Right lobe of liver (tissue), 6 donors: ENCODE data around the gene ALDH3A2. TPM values are rescaled to one million over a fixed set of nuclear protein-coding genes. Genes with fewer than 3 reads are reported as not detected.
"Not testable (repeated sequence)": the region's sequence is repeated elsewhere in the genome, so short reads cannot be mapped to it uniquely, and the experiment has no call there.

Source experiments
- ATAC-seq, 4 donors: fragments of 200-7000 bp; cut with Tn5 transposase; one replicate each; pipeline ENCODE4 v1.9.1; 2020; ENCODE audit warnings: mild to moderate bottlenecking in 4 of 4, moderate library complexity in 4 of 4
- DNase-seq, 3 donors: peaks; one replicate each; pipeline ENCODE4 v3.0.0-alpha.2; 2020
- H3K27ac ChIP-seq, 3 donors: fragments of 200-600 bp; one replicate each; pipeline ENCODE4 v1.8.0; 2022
- H3K27me3 ChIP-seq, 2 donors: fragments of 200-600 bp; one replicate each; pipeline ENCODE4 v1.8.0; 2022
- H3K36me3 ChIP-seq, 4 donors: fragments of 200-600 bp; sonication (generic) in 1 of 4; one replicate each; pipeline versions ENCODE4 v1.5.1 to v1.8.0; 2017 to 2022; ENCODE audit warnings: control low read depth in 1 of 4
- H3K4me1 ChIP-seq, 4 donors: fragments of 200-600 bp; sonication (generic) in 1 of 4; one replicate each; pipeline versions ENCODE4 v1.5.1 to v1.8.0; 2017 to 2022; ENCODE audit warnings: control low read depth in 1 of 4
- H3K4me3 ChIP-seq, 3 donors: fragments of 200-600 bp; one replicate each; pipeline ENCODE4 v1.8.0; 2022
- H3K9me3 ChIP-seq, 4 donors: fragments of 200-600 bp; sonication (generic) in 1 of 4; one replicate each; pipeline versions ENCODE4 v1.5.1 to v1.8.0; 2017 to 2022; ENCODE audit warnings: control low read depth in 1 of 4
- POLR2A ChIP-seq: fragments of 450-650 bp; IDR thresholded peaks from one replicate; pipeline ENCODE4 v1.6.1; 2017; ENCODE audit warnings: antibody characterized with exemption, mild to moderate bottlenecking
- WGBS: methylation state at CpG from one replicate; pipeline ENCODE4 v1.1.6; 2018; ENCODE audit warnings: low coverage, low lambda C conversion rate; ENCODE audit not compliant: insufficient coverage; ENCODE audit errors: missing lambda C conversion rate; 5-methylcytosine and 5-hydroxymethylcytosine counted together
- intact Hi-C, 2 donors: fragments of 100-400 bp; cut with DNase I; formaldehyde crosslinking; loops; one replicate each; pipeline versions ENCODE4 v1.11.2 to v1.14.1; 2022
- total RNA-seq, 6 experiments: library from RNA; depleted of rRNA in 2 of 6; stranded (reverse); fragments of >200 nt in 2 of 6; fragmentation: NEBNext Ultra II Directional in 3 of 6; extraction: Animal tissue kit (Norgen Biotek cat#: 25700) in 3 of 6; gene quantifications; one replicate each; pipeline versions ENCODE4 v1.1.0 to v1.2.4, GENCODE V29; 2016 to 2023
- TF ChIP-seq, protein P1 (sequence below), 4 donors: fragments of 200-600 bp in 3 of 4; fragments of 450-650 bp in 1 of 4; IDR thresholded peaks; one replicate each; pipeline versions ENCODE4 v1.5.1 to v1.8.0; 2016 to 2022; ENCODE audit warnings: antibody characterized with exemption in 4 of 4, mild to moderate bottlenecking in 2 of 4
- donor health status: DM: no; HTN: yes; CAD: no.
- donor health status: DM: no; HTN: no; CAD: no.
- donor health status: DM: no; HTN: no; CAD: no.
- donor health status: DM: no; HTN: yes; CAD: no.
- donor health status: DM: no; HTN: yes; CAD: no.

Gene ALDH3A2
- total RNA-seq, 6 experiments from 2014 or later, result 102 to 264 (median 182) TPM

DNA sequence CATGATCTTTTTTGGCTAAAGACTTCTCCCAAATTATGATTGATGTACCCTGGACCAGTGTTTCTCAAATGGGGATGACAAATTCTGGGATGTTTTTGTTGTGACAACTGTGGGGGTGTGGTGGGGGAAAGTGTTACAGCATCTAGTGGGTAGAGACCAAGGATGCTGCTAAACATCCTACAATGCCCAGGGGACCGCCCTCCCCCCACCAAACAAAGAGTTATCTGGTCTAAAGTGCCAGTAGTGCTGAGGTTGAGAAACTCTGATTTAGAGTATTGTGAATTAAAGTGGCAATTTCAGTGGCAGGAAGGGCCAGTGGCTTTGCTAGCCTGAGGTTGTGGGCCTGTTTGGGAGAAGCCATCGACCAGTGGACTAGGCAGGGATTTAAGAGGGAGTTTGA lies 34.6 kb downstream of the ALDH3A2 start:
- intact Hi-C loops, result no loop called here
- no peak for ATAC-seq
- peaks cover 0 to 23% (median 9%) of the 10 kb centered on the region in 4 donors for H3K4me1 ChIP-seq
- no peaks in the 10 kb centered on the region for H3K27me3 ChIP-seq
- no peak for DNase-seq
- no peak overlapping the region for H3K4me3 ChIP-seq
- no peaks in the 10 kb centered on the region for H3K36me3 ChIP-seq
- H3K27ac ChIP-seq, result no peak overlapping the region
- H3K9me3 ChIP-seq, result no peaks in the 10 kb centered on the region
- WGBS, result 83% methylated on average over 1 of the region's 2 CpGs
- TF ChIP-seq POLR2A, result no peak
- TF ChIP-seq, protein P1, sequence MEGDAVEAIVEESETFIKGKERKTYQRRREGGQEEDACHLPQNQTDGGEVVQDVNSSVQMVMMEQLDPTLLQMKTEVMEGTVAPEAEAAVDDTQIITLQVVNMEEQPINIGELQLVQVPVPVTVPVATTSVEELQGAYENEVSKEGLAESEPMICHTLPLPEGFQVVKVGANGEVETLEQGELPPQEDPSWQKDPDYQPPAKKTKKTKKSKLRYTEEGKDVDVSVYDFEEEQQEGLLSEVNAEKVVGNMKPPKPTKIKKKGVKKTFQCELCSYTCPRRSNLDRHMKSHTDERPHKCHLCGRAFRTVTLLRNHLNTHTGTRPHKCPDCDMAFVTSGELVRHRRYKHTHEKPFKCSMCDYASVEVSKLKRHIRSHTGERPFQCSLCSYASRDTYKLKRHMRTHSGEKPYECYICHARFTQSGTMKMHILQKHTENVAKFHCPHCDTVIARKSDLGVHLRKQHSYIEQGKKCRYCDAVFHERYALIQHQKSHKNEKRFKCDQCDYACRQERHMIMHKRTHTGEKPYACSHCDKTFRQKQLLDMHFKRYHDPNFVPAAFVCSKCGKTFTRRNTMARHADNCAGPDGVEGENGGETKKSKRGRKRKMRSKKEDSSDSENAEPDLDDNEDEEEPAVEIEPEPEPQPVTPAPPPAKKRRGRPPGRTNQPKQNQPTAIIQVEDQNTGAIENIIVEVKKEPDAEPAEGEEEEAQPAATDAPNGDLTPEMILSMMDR (IDR thresholded peaks at IDR 0.05), result no peak

DNA sequence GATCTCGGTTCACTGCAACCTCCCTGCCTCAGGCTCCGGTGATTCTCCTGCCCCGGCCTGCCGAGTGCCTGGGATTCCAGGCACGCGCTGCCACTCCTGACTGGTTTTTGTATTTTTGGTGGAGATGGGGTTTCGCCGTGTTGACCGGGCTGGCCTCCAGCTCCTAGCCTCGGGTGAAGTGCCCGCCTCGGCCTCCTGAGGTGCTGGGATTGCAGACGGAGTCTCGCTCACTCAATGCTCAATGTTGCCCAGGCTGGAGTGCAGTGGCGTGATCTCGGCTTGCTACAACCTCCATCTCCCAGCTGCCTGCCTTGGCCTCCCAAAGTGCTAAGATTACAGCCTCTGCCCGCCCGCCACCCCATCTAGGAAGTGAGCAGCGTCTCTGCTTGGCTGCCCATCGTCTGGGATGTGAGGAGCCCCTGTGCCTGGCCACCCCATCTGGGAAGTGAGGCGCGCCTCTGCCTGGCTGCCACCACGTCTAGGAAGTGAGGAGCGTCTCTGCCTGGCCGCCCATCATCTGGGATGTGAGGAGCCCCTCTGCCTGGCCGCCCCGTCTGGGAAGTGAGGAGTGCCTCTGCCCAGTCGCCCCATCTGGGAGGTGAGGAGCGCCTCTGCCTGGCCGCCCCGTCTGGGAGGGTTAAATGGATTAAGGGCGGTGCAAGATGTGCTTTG lies 36.5 kb downstream of the ALDH3A2 start:
- 82% methylated on average over 9 of the region's 32 CpGs for WGBS
- H3K27ac ChIP-seq, H3K36me3 ChIP-seq, H3K27me3 ChIP-seq, H3K9me3 ChIP-seq, intact Hi-C loops, DNase-seq, H3K4me3 ChIP-seq, ATAC-seq: not testable (repeated sequence)
- H3K4me1 ChIP-seq, result peaks cover 0 to 18% (median 6%) of the 10 kb centered on the region in 4 donors

DNA sequence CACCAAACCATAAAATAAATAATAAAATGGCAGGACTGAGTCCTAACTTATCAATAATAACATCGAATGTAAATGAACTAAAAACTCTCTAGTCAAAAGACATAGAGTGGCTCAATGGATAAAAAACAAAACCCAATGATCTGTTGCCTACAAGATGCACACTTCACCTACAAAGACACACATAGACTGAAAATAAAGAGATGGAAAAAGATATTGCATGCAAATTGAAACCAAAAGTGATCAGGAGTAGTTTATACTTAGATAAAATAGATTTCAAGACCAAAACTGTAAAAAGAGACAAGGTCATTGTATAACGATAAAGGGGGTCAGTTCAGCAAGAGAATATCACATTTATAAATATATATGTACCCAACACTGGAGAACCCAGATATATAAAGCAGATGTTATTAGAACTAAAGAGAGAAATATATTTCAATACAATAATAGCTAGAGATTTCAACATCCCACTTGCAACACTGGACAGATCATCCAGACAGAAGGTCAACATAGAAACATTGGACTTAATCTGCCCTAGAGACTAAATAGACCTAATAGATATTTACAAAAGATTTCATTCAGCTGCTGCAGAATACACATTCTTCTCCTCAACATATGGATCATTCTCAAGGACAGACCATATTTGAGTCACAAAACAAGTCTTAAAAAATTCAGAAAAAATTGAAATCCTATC lies 38.0 kb downstream of the ALDH3A2 start:
- H3K4me1 ChIP-seq, result peaks cover 0 to 18% (median 6%) of the 10 kb centered on the region in 4 donors
- no peak overlapping the region for H3K4me3 ChIP-seq
- WGBS, result 75% methylated on average over 2 of the region's 2 CpGs
- no peaks in the 10 kb centered on the region for H3K36me3 ChIP-seq
- ATAC-seq (peak; percentile 69 to 87 (median 84)), DNase-seq (no peak)
- no peak for TF ChIP-seq POLR2A
- TF ChIP-seq, protein P1 (IDR thresholded peaks at IDR 0.05), result no peak
- intact Hi-C loops, result no loop called here
- no peaks in the 10 kb centered on the region for H3K9me3 ChIP-seq
- H3K27ac ChIP-seq, result peak overlapping the region in 1 of 3 donors; percentile 36
- no peaks in the 10 kb centered on the region for H3K27me3 ChIP-seq

DNA sequence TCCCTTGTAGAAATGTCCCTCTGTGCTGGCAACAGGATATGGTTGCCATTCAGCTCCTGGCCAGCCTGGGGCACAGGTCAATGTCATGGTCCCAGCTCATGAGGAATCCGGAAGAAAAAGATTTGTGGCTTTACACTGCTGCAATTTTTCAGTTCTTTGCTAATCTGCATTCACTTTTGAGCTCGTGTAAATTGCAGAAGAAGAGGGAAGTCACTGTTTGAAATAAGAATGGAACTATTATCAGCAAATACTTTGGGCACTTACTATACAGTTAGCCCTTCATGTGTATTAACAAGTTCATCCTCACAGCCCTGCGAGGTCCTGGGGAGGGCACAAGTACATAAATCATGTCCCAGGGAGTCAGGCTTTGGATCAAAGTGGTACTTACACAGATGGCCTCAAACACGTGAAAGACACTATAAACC lies 53.7 kb downstream of the ALDH3A2 start:
- no peak for ATAC-seq
- H3K9me3 ChIP-seq, result no peaks in the 10 kb centered on the region
- H3K4me1 ChIP-seq, result peaks cover 0 to 8% (median 0%) of the 10 kb centered on the region in 4 donors
- TF ChIP-seq, protein P1 (IDR thresholded peaks at IDR 0.05), result no peak
- TF ChIP-seq POLR2A, result no peak
- 59% methylated on average over 3 of the region's 4 CpGs for WGBS
- no peak for DNase-seq
- H3K27ac ChIP-seq, result no peak overlapping the region
- H3K36me3 ChIP-seq, result no peaks in the 10 kb centered on the region
- no peak overlapping the region for H3K4me3 ChIP-seq
- intact Hi-C loops, result no loop called here
- H3K27me3 ChIP-seq, result no peaks in the 10 kb centered on the region
